Parathyroid adenoma (tissue), 2 donors: ENCODE results near the gene VCX3B.
"Not testable (repeated sequence)": the region's sequence is repeated elsewhere in the genome, so short reads cannot be mapped to it uniquely, and the experiment has no call there.

Experiments
- H2AFZ ChIP-seq: fragments of 300-600 bp; sonication (generic); one replicate; pipeline ENCODE4 v1.7.0; 2017; ENCODE audit warnings: antibody characterized with exemption, mild to moderate bottlenecking
- H3K27ac ChIP-seq: fragments of 300-600 bp; sonication (generic); one replicate; pipeline ENCODE4 v1.7.0; 2017
- H3K27me3 ChIP-seq: fragments of 300-600 bp; sonication (generic); one replicate; pipeline ENCODE4 v1.7.0; 2017; ENCODE audit warnings: low read length; ENCODE audit not compliant: control insufficient read depth, insufficient read depth
- H3K36me3 ChIP-seq: fragments of 300-600 bp; sonication (generic); one replicate; pipeline ENCODE4 v1.7.0; 2017; ENCODE audit warnings: low read length; ENCODE audit not compliant: control insufficient read depth, insufficient read depth
- H3K4me1 ChIP-seq: fragments of 300-600 bp; sonication (generic); one replicate; pipeline ENCODE4 v1.7.0; 2017; ENCODE audit warnings: control low read depth
- H3K4me2 ChIP-seq: fragments of 300-600 bp; sonication (generic); one replicate; pipeline ENCODE4 v1.7.0; 2017; ENCODE audit warnings: low read length
- H3K4me3 ChIP-seq: fragments of 300-600 bp; sonication (generic); one replicate; pipeline ENCODE4 v1.7.0; 2017; ENCODE audit warnings: low read depth, low read length
- H3K79me2 ChIP-seq: fragments of 300-600 bp; sonication (generic); one replicate; pipeline ENCODE4 v1.7.0; 2017; ENCODE audit warnings: control low read depth
- H3K9ac ChIP-seq: fragments of 300-600 bp; sonication (generic); one replicate; pipeline ENCODE4 v1.7.0; 2017; ENCODE audit warnings: mild to moderate bottlenecking
- H3K9me3 ChIP-seq: fragments of 300-600 bp; sonication (generic); one replicate; pipeline ENCODE4 v1.7.0; 2017; ENCODE audit warnings: low read length; ENCODE audit not compliant: control insufficient read depth
- TF ChIP-seq, protein P1 (sequence below): fragments of 300-600 bp; sonication (generic); IDR thresholded peaks from one replicate; pipeline ENCODE4 v1.7.0; 2017; ENCODE audit warnings: antibody characterized with exemption, mild to moderate bottlenecking
- donor health status: primary hyperparathyroidism.

The VCX3B gene

GRCh38 chrX:8455557-8455956 lies 9.1 kb upstream of the VCX3B start:
- Histone ChIP-seq H3K27me3 (no peaks in the 10 kb centered on the region), H3K36me3 (no peaks in the 10 kb centered on the region), H3K9ac (no peak overlapping the region), H3K79me2 (no peaks in the 10 kb centered on the region), H3K9me3 (no peaks in the 10 kb centered on the region), H3K4me1 (no peaks in the 10 kb centered on the region), H2AFZ (no peak overlapping the region), H3K4me2 (no peak overlapping the region), H3K4me3 (no peak overlapping the region), H3K27ac (no peak overlapping the region)
- TF ChIP-seq, protein P1, sequence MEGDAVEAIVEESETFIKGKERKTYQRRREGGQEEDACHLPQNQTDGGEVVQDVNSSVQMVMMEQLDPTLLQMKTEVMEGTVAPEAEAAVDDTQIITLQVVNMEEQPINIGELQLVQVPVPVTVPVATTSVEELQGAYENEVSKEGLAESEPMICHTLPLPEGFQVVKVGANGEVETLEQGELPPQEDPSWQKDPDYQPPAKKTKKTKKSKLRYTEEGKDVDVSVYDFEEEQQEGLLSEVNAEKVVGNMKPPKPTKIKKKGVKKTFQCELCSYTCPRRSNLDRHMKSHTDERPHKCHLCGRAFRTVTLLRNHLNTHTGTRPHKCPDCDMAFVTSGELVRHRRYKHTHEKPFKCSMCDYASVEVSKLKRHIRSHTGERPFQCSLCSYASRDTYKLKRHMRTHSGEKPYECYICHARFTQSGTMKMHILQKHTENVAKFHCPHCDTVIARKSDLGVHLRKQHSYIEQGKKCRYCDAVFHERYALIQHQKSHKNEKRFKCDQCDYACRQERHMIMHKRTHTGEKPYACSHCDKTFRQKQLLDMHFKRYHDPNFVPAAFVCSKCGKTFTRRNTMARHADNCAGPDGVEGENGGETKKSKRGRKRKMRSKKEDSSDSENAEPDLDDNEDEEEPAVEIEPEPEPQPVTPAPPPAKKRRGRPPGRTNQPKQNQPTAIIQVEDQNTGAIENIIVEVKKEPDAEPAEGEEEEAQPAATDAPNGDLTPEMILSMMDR = no peak

GRCh38 chrX:8462488-8462887 lies 2.1 kb upstream of the VCX3B start:
- Histone ChIP-seq H3K4me3 (no peak overlapping the region), H3K27me3 (no peaks in the 10 kb centered on the region), H3K4me1 (no peaks in the 10 kb centered on the region), H2AFZ (no peak overlapping the region), H3K79me2 (no peaks in the 10 kb centered on the region), H3K9me3 (no peaks in the 10 kb centered on the region), H3K36me3 (no peaks in the 10 kb centered on the region), H3K27ac (no peak overlapping the region), H3K4me2 (no peak overlapping the region), H3K9ac (no peak overlapping the region)
- TF ChIP-seq, protein P1 = no peak

- Histone ChIP-seq H3K4me2 (no peak overlapping the region), H3K9me3 (no peaks in the 10 kb centered on the region), H2AFZ (no peak overlapping the region), H3K4me1 (no peaks in the 10 kb centered on the region), H3K79me2 (no peaks in the 10 kb centered on the region), H3K4me3 (no peak overlapping the region), H3K27me3 (no peaks in the 10 kb centered on the region), H3K9ac (no peak overlapping the region), H3K27ac (no peak overlapping the region), H3K36me3 (no peaks in the 10 kb centered on the region)
- TF ChIP-seq, protein P1 = no peak
Observed at GRCh38 chrX:8484360-8484949, 19.8 kb downstream of the VCX3B start.

DNA sequence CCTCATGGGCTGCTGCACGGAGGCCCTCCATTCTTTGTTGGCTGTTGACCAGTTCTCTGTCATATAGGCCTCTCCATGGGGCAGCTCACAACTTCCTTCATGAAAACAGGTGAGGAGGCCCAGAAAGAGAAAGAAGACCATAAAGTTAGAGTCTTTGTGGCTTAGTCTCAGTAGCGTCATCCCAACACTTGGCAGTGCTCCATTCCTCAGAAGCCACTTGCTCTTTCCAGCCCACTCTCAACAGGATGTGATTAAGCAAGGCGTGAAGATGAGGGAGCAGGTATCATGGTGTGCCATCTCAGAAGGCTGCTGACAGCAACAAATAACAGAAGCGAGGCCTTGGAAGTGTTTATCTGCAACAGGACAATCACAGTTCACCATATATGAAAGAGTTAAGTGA lies 30.4 kb downstream of the VCX3B start:
- H3K9me3 ChIP-seq, H3K27me3 ChIP-seq, H3K4me2 ChIP-seq, H3K4me1 ChIP-seq, H3K36me3 ChIP-seq, H3K27ac ChIP-seq, H3K4me3 ChIP-seq, H3K9ac ChIP-seq, H2AFZ ChIP-seq, H3K79me2 ChIP-seq: not testable (repeated sequence)

DNA sequence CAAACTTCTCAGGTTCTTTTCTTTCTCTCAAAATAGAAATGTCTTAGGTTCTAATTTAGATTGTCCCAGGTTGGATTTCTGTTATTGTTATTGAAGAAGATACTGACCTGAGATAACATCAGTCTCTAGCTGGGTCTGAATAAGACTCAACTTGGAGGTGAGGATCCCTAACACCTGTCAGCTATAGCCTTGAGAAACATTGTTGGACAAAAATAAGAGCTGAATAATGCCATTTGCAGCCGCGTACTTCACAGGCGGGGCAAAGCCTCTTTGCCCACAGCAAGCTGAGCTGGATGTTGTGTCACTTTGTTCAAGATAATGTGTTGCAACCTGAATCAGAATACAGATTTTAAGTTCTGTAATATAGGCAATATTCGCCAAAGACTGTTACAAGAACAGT lies 35.6 kb downstream of the VCX3B start:
- Histone ChIP-seq H3K9me3 (no peaks in the 10 kb centered on the region), H3K36me3 (no peaks in the 10 kb centered on the region), H3K27me3 (no peaks in the 10 kb centered on the region), H3K4me1 (no peaks in the 10 kb centered on the region), H3K4me3 (no peak overlapping the region), H2AFZ (no peak overlapping the region), H3K27ac (no peak overlapping the region), H3K4me2 (no peak overlapping the region), H3K79me2 (no peaks in the 10 kb centered on the region), H3K9ac (no peak overlapping the region)
- TF ChIP-seq, protein P1 = no peak

GRCh38 chrX:8502101-8502500 lies 37.5 kb downstream of the VCX3B start:
- H3K9me3 ChIP-seq, H3K4me1 ChIP-seq, H3K79me2 ChIP-seq, H3K9ac ChIP-seq, H3K36me3 ChIP-seq, H2AFZ ChIP-seq, H3K27ac ChIP-seq, H3K27me3 ChIP-seq, H3K4me2 ChIP-seq, H3K4me3 ChIP-seq: not testable (repeated sequence)
